Mammary epithelial cell (primary cell): ENCODE data around the gene DPM2.

ENCODE experiments used
- CTCF ChIP-seq, 2 donors: IDR thresholded peaks in 1 of 2; conservative IDR thresholded peaks in 1 of 2; 2 replicates each; pipeline ENCODE4 v1.5.1; 2011 to 2012; ENCODE audit warnings: inconsistent platforms in 2 of 2, low read length in 2 of 2, mild to moderate bottlenecking in 2 of 2, control low read depth in 1 of 2, low read depth in 1 of 2; ENCODE audit not compliant: insufficient read depth in 1 of 2; ENCODE audit errors: extremely low read depth in 1 of 2
- EZH2 ChIP-seq: IDR thresholded peaks from 2 replicates; pipeline ENCODE4 v1.6.1; 2012; ENCODE audit warnings: low read length, inconsistent platforms, borderline replicate concordance

DNA sequence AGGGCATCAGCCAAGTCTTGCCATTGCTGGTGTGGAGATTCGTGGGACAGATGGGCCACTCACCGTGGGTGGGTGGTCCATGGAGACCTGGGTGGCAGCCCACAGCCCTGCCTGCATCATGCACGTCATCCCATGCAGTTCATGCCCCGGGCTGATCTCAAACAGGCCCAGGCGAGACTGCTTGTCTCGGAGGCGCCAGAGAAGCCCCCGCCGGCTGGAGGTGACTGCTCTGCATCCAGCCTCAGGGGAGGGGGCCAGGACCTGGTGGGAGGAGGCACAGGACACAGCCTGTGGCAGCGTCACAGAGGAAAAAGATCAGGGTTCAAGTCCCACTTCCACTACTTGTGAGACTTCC, 8.1 kb downstream of the DPM2 start:
- no peak for TF ChIP-seq EZH2
- no peak for TF ChIP-seq CTCF (conservative IDR thresholded peaks at IDR 0.05 in 1 of 2, IDR thresholded peaks at IDR 0.05 in 1 of 2; ENCODE audit: extremely low read depth in 1 of 2, insufficient read depth in 1 of 2, low read depth in 1 of 2, low read length in 2 of 2)
